ENCODE measurements around the gene GSG1L. TPM values are rescaled to one million over a fixed set of nuclear protein-coding genes. Genes with fewer than 3 reads are reported as not detected.

GSG1L gene
- total RNA-seq, 2 donors from 2014 or later = 13.9 to 34.7 TPM

DNA sequence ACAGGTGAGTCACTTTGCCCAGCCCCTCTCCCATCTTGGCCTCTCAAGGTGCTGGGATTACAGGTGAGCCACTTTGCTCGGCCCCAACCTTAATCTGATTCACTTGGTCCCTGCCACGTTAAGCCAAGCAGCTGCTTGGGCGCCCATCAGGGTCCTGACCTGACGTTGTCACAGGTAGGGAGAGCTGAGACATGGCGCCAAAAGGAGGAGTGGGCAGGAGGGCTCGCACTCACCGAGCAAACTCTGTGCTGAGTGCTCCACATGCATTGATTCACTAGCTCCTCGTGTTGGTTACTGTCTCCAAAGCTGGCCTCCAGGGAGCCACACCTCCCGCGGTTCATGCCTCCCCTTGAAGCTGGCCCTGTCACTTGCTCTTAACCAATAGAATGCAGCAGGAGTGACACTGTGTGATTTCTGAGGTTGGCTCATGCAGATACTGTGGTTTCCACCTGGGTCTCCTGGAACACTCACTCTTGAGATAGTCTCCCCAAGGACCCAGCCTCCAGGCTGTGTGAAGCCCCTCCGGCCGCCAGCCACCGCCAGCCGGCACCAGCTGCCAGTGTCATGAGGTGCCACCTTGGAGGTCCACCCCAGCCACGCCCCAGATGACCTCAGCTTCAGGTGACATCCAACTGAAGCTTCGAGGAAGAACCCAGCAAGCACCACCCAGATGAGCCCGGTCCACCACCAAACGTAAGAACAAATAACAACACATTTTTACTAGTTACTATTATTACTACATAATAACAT, 223.0 kb downstream of the GSG1L start:
- no peak for DNase-seq (ENCODE audit: low spot score)
- H3K4me3 ChIP-seq = no peak overlapping the region
- no peaks in the 10 kb centered on the region for H3K36me3 ChIP-seq
- TF ChIP-seq, protein P1, sequence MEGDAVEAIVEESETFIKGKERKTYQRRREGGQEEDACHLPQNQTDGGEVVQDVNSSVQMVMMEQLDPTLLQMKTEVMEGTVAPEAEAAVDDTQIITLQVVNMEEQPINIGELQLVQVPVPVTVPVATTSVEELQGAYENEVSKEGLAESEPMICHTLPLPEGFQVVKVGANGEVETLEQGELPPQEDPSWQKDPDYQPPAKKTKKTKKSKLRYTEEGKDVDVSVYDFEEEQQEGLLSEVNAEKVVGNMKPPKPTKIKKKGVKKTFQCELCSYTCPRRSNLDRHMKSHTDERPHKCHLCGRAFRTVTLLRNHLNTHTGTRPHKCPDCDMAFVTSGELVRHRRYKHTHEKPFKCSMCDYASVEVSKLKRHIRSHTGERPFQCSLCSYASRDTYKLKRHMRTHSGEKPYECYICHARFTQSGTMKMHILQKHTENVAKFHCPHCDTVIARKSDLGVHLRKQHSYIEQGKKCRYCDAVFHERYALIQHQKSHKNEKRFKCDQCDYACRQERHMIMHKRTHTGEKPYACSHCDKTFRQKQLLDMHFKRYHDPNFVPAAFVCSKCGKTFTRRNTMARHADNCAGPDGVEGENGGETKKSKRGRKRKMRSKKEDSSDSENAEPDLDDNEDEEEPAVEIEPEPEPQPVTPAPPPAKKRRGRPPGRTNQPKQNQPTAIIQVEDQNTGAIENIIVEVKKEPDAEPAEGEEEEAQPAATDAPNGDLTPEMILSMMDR (IDR thresholded peaks at IDR 0.05) = no peak
- no peak overlapping the region for H3K27ac ChIP-seq
- H3K9me3 ChIP-seq = no peaks in the 10 kb centered on the region
- no peaks in the 10 kb centered on the region for H3K27me3 ChIP-seq
- no peaks in the 10 kb centered on the region for H3K4me1 ChIP-seq

GRCh38 chr16:27839419-27839818, 224.1 kb downstream of the GSG1L start:
- Histone ChIP-seq H3K4me3 (no peak overlapping the region), H3K9me3 (no peaks in the 10 kb centered on the region), H3K27me3 (no peaks in the 10 kb centered on the region), H3K4me1 (no peaks in the 10 kb centered on the region), H3K36me3 (no peaks in the 10 kb centered on the region), H3K27ac (no peak overlapping the region)
- TF ChIP-seq, protein P1 (IDR thresholded peaks at IDR 0.05) = no peak
- no peak for DNase-seq (ENCODE audit: low spot score)

- no peak for DNase-seq (ENCODE audit: low spot score)
- no peaks in the 10 kb centered on the region for H3K4me1 ChIP-seq
- no peak overlapping the region for H3K27ac ChIP-seq
- H3K36me3 ChIP-seq = no peaks in the 10 kb centered on the region
- no peak overlapping the region for H3K4me3 ChIP-seq
- H3K9me3 ChIP-seq = no peaks in the 10 kb centered on the region
- TF ChIP-seq, protein P1 (IDR thresholded peaks at IDR 0.05) = no peak
- no peaks in the 10 kb centered on the region for H3K27me3 ChIP-seq
These were observed 224.9 kb downstream of the GSG1L start for GRCh38 chr16:27838536-27839175.

- Histone ChIP-seq H3K4me1 (no peaks in the 10 kb centered on the region), H3K36me3 (no peaks in the 10 kb centered on the region), H3K27me3 (no peaks in the 10 kb centered on the region), H3K4me3 (no peak overlapping the region), H3K9me3 (peaks cover 0 to 15% of the 10 kb centered on the region in 2 donors), H3K27ac (no peak overlapping the region)
- DNase-seq (ENCODE audit: low spot score) = no peak
- TF ChIP-seq, protein P1 (IDR thresholded peaks at IDR 0.05) = no peak
These were observed 233.5 kb downstream of the GSG1L start for GRCh38 chr16:27829975-27830374.

GRCh38 chr16:27828671-27829070, 234.8 kb downstream of the GSG1L start:
- no peaks in the 10 kb centered on the region for H3K4me1 ChIP-seq
- H3K9me3 ChIP-seq = peaks cover 0 to 15% of the 10 kb centered on the region in 2 donors
- TF ChIP-seq, protein P1 (IDR thresholded peaks at IDR 0.05) = no peak
- no peaks in the 10 kb centered on the region for H3K27me3 ChIP-seq
- H3K4me3 ChIP-seq = no peak overlapping the region
- no peak overlapping the region for H3K27ac ChIP-seq
- H3K36me3 ChIP-seq = no peaks in the 10 kb centered on the region
- DNase-seq (ENCODE audit: low spot score) = no peak

Data from right atrium auricular region (tissue), 2 donors.